Stimulated activated CD8-positive, alpha-beta memory T cell treated with anti-CD3 and anti-CD28 coated beads, Interleukin-12 subunit alpha, Interleukin-12 subunit beta, amount 100 ng/mL, for 1 hour (primary cell): ENCODE measurements around the gene RAB15.

Experiments used
- DNase-seq: peaks from one replicate; pipeline ENCODE4 v3.0.0-alpha.2; 2020; ENCODE audit warnings: low read depth

RAB15 gene

DNA sequence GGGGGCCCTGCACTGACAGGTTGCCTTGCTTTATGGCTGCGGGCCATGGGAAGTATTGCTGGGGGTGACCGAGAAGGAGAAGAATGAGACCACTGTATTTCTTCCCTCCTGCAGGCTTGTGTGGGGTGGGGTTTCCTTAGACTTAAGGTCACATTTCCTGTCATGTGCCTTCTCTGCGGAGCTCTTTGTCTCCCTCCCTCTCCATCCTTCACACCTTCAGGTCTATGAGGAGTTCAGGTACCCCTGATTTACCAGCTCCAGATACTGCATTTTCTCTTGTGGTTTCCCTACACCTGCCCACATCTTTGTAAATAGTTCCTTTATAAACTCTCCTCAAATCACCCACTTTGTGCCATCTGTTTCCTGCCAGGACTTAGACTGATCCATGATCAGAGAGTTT, 18.2 kb upstream of the RAB15 start:
- DNase-seq = no peak

DNA sequence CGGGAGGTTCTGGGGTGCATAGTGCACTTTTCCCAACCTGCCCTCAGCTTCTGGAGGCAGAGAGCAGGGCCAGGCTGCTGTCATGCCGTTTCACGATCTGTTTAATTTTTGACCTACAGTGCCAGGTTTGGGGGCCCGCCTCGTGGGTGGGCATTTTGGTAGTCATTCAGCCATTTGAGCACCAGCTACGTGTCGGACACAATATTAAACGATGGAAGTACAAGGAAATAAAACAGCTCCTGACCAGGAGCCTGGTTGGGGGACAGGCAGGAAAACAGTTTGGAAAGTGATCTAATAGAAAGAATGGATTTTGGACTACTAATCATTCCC, 15.3 kb upstream of the RAB15 start:
- no peak for DNase-seq

GRCh38 chr14:64986648-64987437, 14.7 kb upstream of the RAB15 start, which contains the start of gene FNTB:
TSS of gene FNTB (plus strand) at chr14:64986895. CDS start at chr14:64986954, 59 bp downstream.
- DNase-seq = peak; percentile 88

GRCh38 chr14:64983439-64984310, 11.5 kb upstream of the RAB15 start:
- no peak for DNase-seq

DNA sequence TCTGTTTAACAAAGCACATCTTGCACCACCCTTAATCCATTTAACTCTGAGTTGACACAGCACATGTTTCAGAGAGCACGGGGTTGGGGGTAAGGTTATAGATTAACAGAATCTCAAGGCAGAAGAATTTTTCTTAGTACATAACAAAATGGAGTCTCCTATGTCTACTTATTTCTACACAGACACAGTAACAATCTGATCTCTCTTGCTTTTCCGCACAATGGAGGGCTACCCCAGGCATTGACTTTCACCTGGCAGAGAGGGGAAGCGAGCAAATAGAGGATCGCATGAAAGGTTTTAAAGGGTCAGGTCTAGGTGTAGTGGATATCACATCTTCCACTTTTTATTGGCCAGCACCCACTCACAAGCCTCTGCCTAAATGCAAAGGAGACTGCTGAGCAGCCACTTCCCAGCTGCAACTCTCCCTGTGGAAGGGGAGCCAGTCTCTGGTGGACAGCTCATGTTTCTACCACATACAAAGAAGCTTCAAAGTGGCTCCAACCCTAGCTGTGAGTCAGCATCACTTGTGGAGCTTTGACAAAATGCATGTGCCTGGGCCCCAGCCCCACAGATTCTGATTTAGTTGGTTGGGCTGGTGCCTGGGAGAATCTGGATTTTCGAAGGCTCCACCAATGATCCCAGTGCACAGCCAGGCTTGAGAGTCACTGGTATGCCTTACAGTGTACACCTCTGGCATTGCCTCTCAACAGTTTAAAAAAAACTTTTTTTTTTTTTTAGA, 7.4 kb upstream of the RAB15 start:
- no peak for DNase-seq

DNA sequence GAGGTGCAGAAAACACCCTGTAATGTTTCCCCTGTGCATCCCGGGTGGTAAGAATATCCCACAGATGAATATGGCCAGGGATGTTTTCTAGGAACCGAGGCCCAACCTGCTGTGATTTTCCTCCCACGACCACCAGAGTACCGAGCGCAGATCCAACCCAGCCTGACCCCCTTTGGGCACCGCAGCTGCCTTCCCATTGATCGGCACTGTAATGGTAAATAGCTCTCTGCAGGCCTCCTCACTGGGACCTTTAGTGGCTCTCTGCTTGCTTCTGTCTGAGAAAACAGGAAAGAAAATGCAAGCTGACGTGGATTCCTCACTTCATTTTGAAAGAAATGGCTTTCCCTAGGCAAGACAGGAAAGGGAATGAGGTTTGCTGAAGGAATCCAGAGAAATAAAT, 2.4 kb upstream of the RAB15 start:
- no peak for DNase-seq

DNA sequence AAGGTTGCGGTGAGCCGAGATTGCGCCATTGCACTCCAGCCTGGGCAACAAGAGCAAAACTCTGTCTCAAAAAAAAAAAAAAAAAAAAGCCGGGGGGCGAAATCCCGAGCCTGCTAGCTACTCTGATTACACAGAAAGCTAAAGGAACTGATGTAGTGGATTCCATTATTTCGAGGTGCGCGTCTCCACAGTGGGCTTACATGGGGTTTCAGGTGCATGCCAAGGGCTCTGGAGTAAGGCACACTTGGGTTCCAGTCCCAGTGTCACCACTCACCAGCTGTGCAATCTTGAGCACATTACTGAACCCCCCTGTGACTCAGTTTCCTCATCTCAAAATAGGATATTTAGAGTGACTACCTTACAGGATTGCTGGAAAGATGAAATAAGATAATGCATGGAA, 1.7 kb upstream of the RAB15 start:
- no peak for DNase-seq

- no peak for DNase-seq
Measured at GRCh38 chr14:64973026-64973442, 898 bp upstream of the RAB15 start.

- DNase-seq = no peak
Measured at GRCh38 chr14:64971491-64971942, 619 bp downstream of the RAB15 start.

GRCh38 chr14:64970776-64971477, 1.2 kb downstream of the RAB15 start:
- no peak for DNase-seq

- DNase-seq = no peak
Measured at GRCh38 chr14:64970041-64970440, 2.1 kb downstream of the RAB15 start.

DNA sequence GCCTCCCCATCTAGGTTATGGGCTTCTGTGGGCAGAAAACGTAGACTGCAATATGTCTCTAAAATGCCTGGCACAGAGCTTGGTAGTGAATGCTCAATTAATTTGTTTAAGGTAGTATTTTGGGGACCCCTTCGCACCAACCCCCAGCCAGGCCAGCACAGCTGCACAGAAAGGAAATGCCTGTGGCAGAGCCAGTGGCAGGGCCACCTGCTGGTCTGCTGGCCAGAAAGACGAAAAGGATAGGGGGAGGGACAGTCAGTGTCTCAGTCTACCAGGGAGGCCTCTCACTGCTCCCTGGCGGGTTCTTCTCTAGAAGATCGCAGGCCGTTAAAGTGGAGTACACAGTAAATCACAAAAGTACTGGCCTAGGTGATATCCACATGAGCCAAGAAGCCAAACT, 3.5 kb downstream of the RAB15 start:
- DNase-seq = no peak

- DNase-seq = no peak
Measured at GRCh38 chr14:64968167-64968566, 4.0 kb downstream of the RAB15 start.

DNA sequence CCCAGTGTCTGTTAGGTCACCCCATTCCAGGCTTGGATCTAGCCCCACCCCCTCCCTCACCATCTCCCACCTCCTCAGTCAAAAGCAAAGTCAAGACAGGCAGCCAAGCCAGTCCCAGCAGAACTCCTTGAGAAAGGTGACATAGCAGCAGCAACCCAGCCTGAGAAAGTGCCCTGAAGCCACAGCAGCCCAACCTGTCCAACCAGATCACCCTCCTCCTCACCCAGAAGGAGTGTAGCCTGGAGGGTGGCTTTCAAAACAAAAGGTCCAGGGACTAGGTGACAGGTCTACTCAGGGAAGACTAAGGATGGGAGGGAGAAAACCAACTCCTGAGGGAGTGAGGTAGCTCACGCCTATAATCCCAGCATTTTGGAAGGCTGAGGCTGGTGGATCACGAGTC, 5.2 kb downstream of the RAB15 start:
- no peak for DNase-seq

DNA sequence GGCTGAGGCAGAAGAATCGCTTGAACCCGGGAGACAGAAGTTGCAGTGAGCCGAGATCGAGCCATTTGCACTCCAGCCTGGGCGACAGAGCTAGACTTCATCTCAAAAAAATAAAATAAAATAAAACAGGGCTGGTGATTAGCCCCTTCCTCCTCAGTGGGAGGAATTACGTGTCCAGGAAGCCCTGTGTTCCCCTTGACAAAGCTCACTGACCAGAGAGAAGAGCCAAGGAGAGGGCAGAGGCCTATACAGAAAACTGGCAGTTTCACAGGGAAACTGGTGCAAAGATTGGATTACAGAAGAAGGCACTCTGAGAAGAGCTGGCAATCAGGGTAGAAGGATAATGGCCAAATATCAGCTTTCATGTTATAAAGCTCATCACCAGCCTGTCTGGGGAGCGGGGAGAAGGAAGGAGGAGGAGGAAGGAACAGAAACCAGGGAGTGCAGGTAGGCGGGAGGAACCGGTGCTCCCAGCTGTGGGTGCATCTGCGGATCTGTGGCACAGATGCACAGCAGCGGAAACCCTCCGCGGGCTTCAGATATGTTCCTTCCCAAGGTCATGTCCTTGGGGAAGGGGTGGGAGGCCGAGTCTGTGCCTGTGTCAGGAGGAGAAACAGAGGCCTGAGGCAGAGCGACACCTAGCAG, 6.7 kb downstream of the RAB15 start:
- no peak for DNase-seq

DNA sequence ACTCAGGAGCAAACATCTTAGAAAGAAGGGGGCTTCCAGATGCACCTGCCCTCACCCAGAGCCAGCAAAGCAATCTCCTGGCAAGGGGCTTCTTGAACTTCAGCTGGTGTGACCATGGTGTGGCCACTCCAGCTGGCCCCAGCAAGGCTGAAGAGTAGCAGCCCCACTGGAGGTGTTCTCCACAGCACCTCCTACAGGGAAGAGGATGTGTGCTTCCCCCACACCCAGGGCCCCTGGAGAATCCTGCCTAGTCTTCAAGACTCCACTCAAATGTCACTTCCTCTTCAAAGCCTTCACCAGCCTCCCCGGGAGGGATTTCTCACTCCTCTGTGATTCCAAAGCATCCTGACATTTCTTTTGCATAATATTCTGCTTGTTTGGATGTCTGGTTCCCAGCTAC, 8.5 kb downstream of the RAB15 start:
- no peak for DNase-seq

GRCh38 chr14:64960762-64961276, 11.3 kb downstream of the RAB15 start:
- no peak for DNase-seq

DNA sequence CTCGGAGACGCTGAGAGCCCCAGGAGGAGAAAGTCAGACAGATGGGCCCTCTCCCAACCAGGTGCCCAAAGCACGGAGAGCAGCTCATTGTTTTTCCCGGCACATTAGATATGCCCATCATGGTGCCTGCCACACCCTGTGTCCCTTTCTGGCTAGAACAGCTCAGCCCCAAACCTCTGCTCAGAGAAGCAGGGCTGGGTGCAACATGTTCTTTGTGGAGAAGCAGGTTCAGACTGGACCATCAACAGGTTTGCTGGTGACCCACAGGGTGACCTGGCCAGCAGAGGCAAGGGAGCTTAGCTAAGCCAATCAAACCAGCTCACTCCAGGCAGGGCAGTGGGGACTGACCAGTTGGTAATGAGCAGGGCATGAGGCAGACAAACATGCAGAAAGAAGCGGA, 13.4 kb downstream of the RAB15 start:
- no peak for DNase-seq

DNA sequence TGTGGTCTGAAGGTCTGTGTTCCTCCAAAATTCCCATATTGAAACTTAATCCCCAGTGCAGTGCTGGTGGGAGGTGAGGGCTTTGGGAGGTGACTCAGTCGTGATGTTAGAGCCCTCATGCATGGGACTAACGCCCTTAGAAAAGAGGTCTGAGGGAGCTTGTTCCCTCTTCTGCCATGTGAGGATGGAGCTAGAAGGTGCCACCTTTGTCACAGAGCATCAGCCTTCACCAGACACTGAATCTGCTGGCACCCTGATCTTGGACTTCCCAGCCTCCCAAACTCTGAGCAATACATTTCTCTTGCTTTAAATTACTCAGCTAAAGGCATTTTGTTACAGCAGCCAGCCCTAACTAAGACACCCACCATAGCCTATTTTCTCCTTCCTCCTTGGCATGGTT, 13.9 kb downstream of the RAB15 start:
- no peak for DNase-seq

DNA sequence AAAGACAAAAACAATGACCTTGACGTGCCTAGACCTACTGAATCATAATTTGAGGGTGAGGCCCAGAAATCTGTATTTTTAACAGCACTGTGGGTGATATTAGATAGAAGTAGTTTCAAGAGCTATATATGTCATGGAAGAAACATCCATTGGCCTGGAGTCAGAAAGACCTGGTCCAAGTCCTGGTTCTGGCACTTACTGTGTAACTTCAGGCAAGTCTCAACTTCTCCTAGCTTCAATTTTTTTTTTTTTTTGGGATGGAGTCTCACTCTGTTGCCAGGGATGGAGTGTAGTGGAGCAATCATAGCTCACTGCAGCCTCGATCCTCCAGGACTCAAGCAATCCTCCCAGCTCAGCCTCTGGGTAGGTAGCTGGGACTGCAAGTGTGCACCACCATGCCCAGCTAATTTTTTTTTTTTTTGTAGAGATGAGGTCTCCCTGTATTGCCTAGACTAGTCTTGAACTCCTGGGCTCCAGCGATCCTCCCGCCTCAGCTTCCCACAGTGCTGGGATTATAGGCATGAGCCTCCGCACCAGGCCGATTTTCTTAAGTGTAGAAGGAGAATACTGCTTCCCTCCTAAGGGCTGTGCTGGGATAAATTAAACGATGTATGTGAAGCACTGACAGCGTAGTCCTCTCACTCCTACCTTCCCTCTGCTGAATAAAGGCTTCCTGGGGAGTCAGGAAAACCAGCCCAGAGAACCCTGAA, 15.3 kb downstream of the RAB15 start:
- no peak for DNase-seq

- no peak for DNase-seq
Measured at GRCh38 chr14:64955297-64955696, 16.8 kb downstream of the RAB15 start.
